Natural killer cell (primary cell): ENCODE results near the gene MYL5. TPM values are rescaled to one million over a fixed set of nuclear protein-coding genes. Genes with fewer than 3 reads are reported as not detected.
A peak's percentile ranks its signal among the peaks of the same experiment; 100 is the strongest.

Experiments used
- ATAC-seq, 3 donors: fragments of 150-1000 bp in 2 of 3; fragments of 200-7000 bp in 1 of 3; cut with Tn5 transposase; 1 replicate in 1 of 3; 2 replicates in 2 of 3; pipeline ENCODE4 v1.10.0; 2021; ENCODE audit warnings: mild to moderate bottlenecking in 2 of 3, moderate library complexity in 2 of 3
- DNase-seq, 2 donors: peaks; one replicate each; pipeline versions ENCODE4 v3.0.0 to v3.0.0-alpha.2; 2013 to 2021; ENCODE audit warnings: mixed read lengths in 1 of 2
- H3K27ac ChIP-seq: one replicate; pipeline ENCODE4 v1.5.1; 2013; ENCODE audit warnings: mild to moderate bottlenecking, low read length
- H3K27me3 ChIP-seq: one replicate; pipeline ENCODE4 v1.6.1; 2013; ENCODE audit warnings: low read length; ENCODE audit not compliant: control insufficient read depth, insufficient read depth
- H3K36me3 ChIP-seq: one replicate; pipeline ENCODE4 v1.6.1; 2013; ENCODE audit warnings: low read length; ENCODE audit not compliant: control insufficient read depth, insufficient read depth
- H3K4me1 ChIP-seq: one replicate; pipeline ENCODE4 v1.6.1; 2013; ENCODE audit warnings: low read length; ENCODE audit not compliant: control insufficient read depth, insufficient read depth
- H3K4me3 ChIP-seq: one replicate; pipeline ENCODE4 v1.5.1; 2013; ENCODE audit warnings: low read length
- H3K9me3 ChIP-seq: one replicate; pipeline ENCODE4 v1.6.1; 2013; ENCODE audit warnings: low read length; ENCODE audit not compliant: control insufficient read depth, insufficient read depth
- H3K27ac Mint-ChIP-seq, 2 donors: one replicate each; pipeline ENCODE4 v1.8.0; 2022; ENCODE audit warnings: mild to moderate bottlenecking in 2 of 2, mixed read lengths in 2 of 2, moderate library complexity in 1 of 2
- H3K27me3 Mint-ChIP-seq, 2 donors: one replicate each; pipeline ENCODE4 v1.8.0; 2022; ENCODE audit warnings: low read depth in 2 of 2, mixed read lengths in 2 of 2
- H3K36me3 Mint-ChIP-seq: one replicate; pipeline ENCODE4 v1.8.0; 2022; ENCODE audit warnings: mixed read lengths
- H3K4me1 Mint-ChIP-seq, 2 donors: one replicate each; pipeline ENCODE4 v1.8.0; 2022; ENCODE audit warnings: mixed read lengths in 2 of 2
- H3K4me3 Mint-ChIP-seq: one replicate; pipeline ENCODE4 v1.8.0; 2022; ENCODE audit warnings: mild to moderate bottlenecking, moderate library complexity, mixed read lengths
- H3K9me3 Mint-ChIP-seq, 2 donors: one replicate each; pipeline ENCODE4 v1.8.0; 2022; ENCODE audit warnings: mixed read lengths in 2 of 2
- CTCF ChIP-seq: fragments of 200-600 bp; IDR thresholded peaks from one replicate; pipeline ENCODE4 v1.8.0; 2022; ENCODE audit warnings: antibody characterized with exemption
- WGBS: methylation state at CpG from one replicate; pipeline ENCODE4 v1.1.7; 2013; ENCODE audit warnings: missing lambda C conversion rate; ENCODE audit not compliant: insufficient coverage; 5-methylcytosine and 5-hydroxymethylcytosine counted together
- intact Hi-C: fragments of 100-400 bp; cut with micrococcal nuclease; formaldehyde crosslinking; loops from one replicate; pipeline ENCODE4 v1.14.2; 2022
- total RNA-seq, 4 donors: library from RNA; stranded (reverse); fragments of 120-200 nt in 1 of 4; gene quantifications; one replicate each; pipeline versions ENCODE4 v1.2.3 to v1.2.4, GENCODE V29; 2013 to 2022

The MYL5 gene
- total RNA-seq, 3 donors from 2014 or later (not counting 1 experiment from before 2014, with no cell fraction given), result 23.4 to 39.5 (median 30.1) TPM

- Mint-ChIP-seq H3K4me3 (peak overlapping the region; percentile 89), H3K27me3 (no peaks in the 10 kb centered on the region), H3K9me3 (peaks cover 0 to 2% of the 10 kb centered on the region in 2 donors), H3K4me1 (peaks cover 5 to 20% of the 10 kb centered on the region in 2 donors), H3K27ac (peak overlapping the region; percentile 14 to 89), H3K36me3 (no peaks in the 10 kb centered on the region)
- no peak overlapping the region for H3K27ac ChIP-seq
- no peak for TF ChIP-seq CTCF
- WGBS, result 97% methylated on average over 42 of the region's 42 CpGs
- ATAC-seq (no peak), DNase-seq (no peak)
- H3K27me3 ChIP-seq, result no peaks in the 10 kb centered on the region
- no peak overlapping the region for H3K4me3 ChIP-seq
- H3K9me3 ChIP-seq, result no peaks in the 10 kb centered on the region
- H3K36me3 ChIP-seq, result no peaks in the 10 kb centered on the region
- peaks cover 24% of the 10 kb centered on the region for H3K4me1 ChIP-seq
- intact Hi-C loops, result no loop called here
Measured at GRCh38 chr4:661881-662761, 12.2 kb upstream of the MYL5 start.

GRCh38 chr4:663046-663437 lies 11.3 kb upstream of the MYL5 start:
- Mint-ChIP-seq H3K4me3 (peak overlapping the region; percentile 89), H3K9me3 (peaks cover 0 to 2% of the 10 kb centered on the region in 2 donors), H3K27me3 (no peaks in the 10 kb centered on the region), H3K27ac (peak overlapping the region; percentile 73 to 89), H3K4me1 (peaks cover 5 to 20% of the 10 kb centered on the region in 2 donors), H3K36me3 (no peaks in the 10 kb centered on the region)
- no peak for TF ChIP-seq CTCF
- Histone ChIP-seq H3K36me3 (no peaks in the 10 kb centered on the region), H3K27ac (peak overlapping the region; percentile 63), H3K27me3 (no peaks in the 10 kb centered on the region), H3K4me1 (peaks cover 24% of the 10 kb centered on the region), H3K4me3 (peak overlapping the region; percentile 63), H3K9me3 (no peaks in the 10 kb centered on the region)
- 55% methylated on average over 20 of the region's 20 CpGs for WGBS
- peak in 1 of 3 donors; percentile 2 for ATAC-seq
- DNase-seq, result no peak
- intact Hi-C loops, result no loop called here

- under 1% methylated on average over 80 of the region's 80 CpGs for WGBS
- H3K9me3 Mint-ChIP-seq, result peaks cover 0 to 2% of the 10 kb centered on the region in 2 donors
- DNase-seq (peak; percentile 76 to 83), ATAC-seq (peak; percentile 89 to 94 (median 93))
- TF ChIP-seq CTCF, result no peak
- Histone ChIP-seq H3K27me3 (no peaks in the 10 kb centered on the region), H3K36me3 (no peaks in the 10 kb centered on the region), H3K4me1 (peaks cover 24% of the 10 kb centered on the region), H3K9me3 (no peaks in the 10 kb centered on the region), H3K27ac (peak overlapping the region; percentile 63), H3K4me3 (peak overlapping the region; percentile 63)
- H3K27me3 Mint-ChIP-seq, result no peaks in the 10 kb centered on the region
- intact Hi-C loops, result no loop called here
- peaks cover 5 to 20% of the 10 kb centered on the region in 2 donors for H3K4me1 Mint-ChIP-seq
- H3K36me3 Mint-ChIP-seq, result no peaks in the 10 kb centered on the region
- H3K4me3 Mint-ChIP-seq, result peak overlapping the region; percentile 89
- H3K27ac Mint-ChIP-seq, result peak overlapping the region; percentile 73 to 89
Measured at GRCh38 chr4:663438-664428, 10.6 kb upstream of the MYL5 start.
